HepG2 (cell line): ENCODE measurements around the gene DENND5A. TPM values are rescaled to one million over a fixed set of nuclear protein-coding genes. Genes with fewer than 3 reads are reported as not detected.

ENCODE experiments used
- BRF2 ChIP-seq: sonication (generic); formaldehyde crosslinking; IDR thresholded peaks from 2 replicates; pipeline ENCODE4 v1.8.1; 2022; ENCODE audit warnings: mild to moderate bottlenecking, missing genetic modification reagents
- ELK4 ChIP-seq: sonication (generic); formaldehyde crosslinking; IDR thresholded peaks from 2 replicates; pipeline ENCODE4 v1.9.0; 2021; ENCODE audit warnings: missing genetic modification reagents, borderline replicate concordance
- HIC2 ChIP-seq: sonication (generic); formaldehyde crosslinking; IDR thresholded peaks from 2 replicates; pipeline ENCODE4 v1.9.0; 2022; ENCODE audit warnings: low read depth, missing genetic modification reagents
- JARID2 ChIP-seq: sonication (generic); formaldehyde crosslinking; IDR thresholded peaks from 2 replicates; pipeline ENCODE4 v1.8.1; 2023; ENCODE audit warnings: missing genetic modification reagents, inconsistent platforms; ENCODE audit not compliant: insufficient replicate concordance
- MXD4 ChIP-seq: IDR thresholded peaks from 2 replicates; pipeline ENCODE4 v1.6.1; 2016; ENCODE audit warnings: mild to moderate bottlenecking, missing biosample characterization, missing genetic modification reagents
- SATB2 ChIP-seq: sonication (generic); formaldehyde crosslinking; IDR thresholded peaks from 2 replicates; pipeline ENCODE4 v1.5.0; 2020; ENCODE audit warnings: missing genetic modification reagents
- SMARCC2 ChIP-seq: fragments of 450-650 bp; IDR thresholded peaks from 2 replicates; pipeline ENCODE4 v1.6.1; 2017; ENCODE audit warnings: antibody characterized with exemption, mild to moderate bottlenecking
- SNAI1 ChIP-seq: sonication (generic); formaldehyde crosslinking; IDR thresholded peaks from 2 replicates; pipeline ENCODE4 v1.5.0; 2020; ENCODE audit warnings: mild to moderate bottlenecking, missing genetic modification reagents, borderline replicate concordance
- ZNF121 ChIP-seq: sonication (generic); formaldehyde crosslinking; IDR thresholded peaks from 2 replicates; pipeline ENCODE4 v1.5.0; 2020; ENCODE audit warnings: mild to moderate bottlenecking, missing genetic modification reagents
- ZNF282 ChIP-seq: fragments of 450-650 bp; IDR thresholded peaks from 2 replicates; pipeline ENCODE4 v1.6.1; 2018; ENCODE audit not compliant: partially characterized antibody
- ZNF577 ChIP-seq: sonication (generic); formaldehyde crosslinking; IDR thresholded peaks from 2 replicates; pipeline ENCODE4 v1.4.0; 2020; ENCODE audit warnings: mild to moderate bottlenecking, low read depth, missing genetic modification reagents, borderline replicate concordance
- ZNF652 ChIP-seq: IDR thresholded peaks from 2 replicates; pipeline ENCODE4 v1.6.1; 2016; ENCODE audit warnings: low read depth, borderline replicate concordance
- polyA plus RNA-seq, 8 experiments: library from polyadenylated mRNA; depleted of rRNA in 3 of 8; stranded (reverse) in 7 of 8; unstranded in 1 of 8; fragments of >200 nt; fragmentation: Illumina TruSeq in 4 of 8; extraction: Trizol in 4 of 8; gene quantifications; 2 replicates each; pipeline versions ENCODE4 v1.2.1 to v1.2.3, GENCODE V29; 2011 to 2016; ENCODE audit warnings: low read depth in 4 of 8, missing spikeins in 1 of 8, mixed read lengths in 1 of 8; ENCODE audit not compliant: insufficient read depth in 1 of 8
- total RNA-seq, 5 experiments: library from RNA; depleted of rRNA; stranded (reverse); fragments of >200 nt; fragmentation: Illumina TruSeq; extraction: Trizol; gene quantifications; 2 replicates each; pipeline ENCODE4 v1.2.3, GENCODE V29; 2016; ENCODE audit warnings: low read depth in 1 of 5

DENND5A gene
- total and polyA plus RNA-seq, 2 of the 13 experiments (the other 11 are each of a cell fraction or from before 2014, with no cell fraction given), result 63.3 to 145 TPM

- no peak for TF ChIP-seq ZNF577 (CRISPR knock-in tag)
- no peak for TF ChIP-seq ZNF652 (CRISPR knock-in tag)
- no peak for TF ChIP-seq MXD4 (CRISPR knock-in tag)
- TF ChIP-seq SATB2 (CRISPR knock-in tag), result no peak
- no peak for TF ChIP-seq ZNF282
- no peak for TF ChIP-seq SMARCC2
- TF ChIP-seq HIC2 (CRISPR knock-in tag), result no peak
- no peak for TF ChIP-seq ZNF121
- TF ChIP-seq ELK4, result no peak
- TF ChIP-seq JARID2 (CRISPR knock-in tag), result no peak
- TF ChIP-seq BRF2 (CRISPR knock-in tag), result no peak
- TF ChIP-seq SNAI1 (CRISPR knock-in tag), result no peak
These were observed 37.1 kb downstream of the DENND5A start (continued) for GRCh38 chr11:9228091-9228490.
